HG02973 (cell line): ENCODE results near the gene STX1B.
A peak's percentile ranks its signal among the peaks of the same experiment; 100 is the strongest.

ENCODE experiments used
- ATAC-seq: cut with Tn5 transposase; IDR thresholded peaks from one replicate; pipeline ENCODE4 v1.9.1; 2021; ENCODE audit warnings: moderate library complexity; ENCODE audit not compliant: unreplicated experiment

STX1B gene

GRCh38 chr16:30996985-30997724, 13.3 kb downstream of the STX1B start:
- peak; percentile 68 for ATAC-seq

GRCh38 chr16:30996324-30996984, 14.0 kb downstream of the STX1B start:
- no peak for ATAC-seq

DNA sequence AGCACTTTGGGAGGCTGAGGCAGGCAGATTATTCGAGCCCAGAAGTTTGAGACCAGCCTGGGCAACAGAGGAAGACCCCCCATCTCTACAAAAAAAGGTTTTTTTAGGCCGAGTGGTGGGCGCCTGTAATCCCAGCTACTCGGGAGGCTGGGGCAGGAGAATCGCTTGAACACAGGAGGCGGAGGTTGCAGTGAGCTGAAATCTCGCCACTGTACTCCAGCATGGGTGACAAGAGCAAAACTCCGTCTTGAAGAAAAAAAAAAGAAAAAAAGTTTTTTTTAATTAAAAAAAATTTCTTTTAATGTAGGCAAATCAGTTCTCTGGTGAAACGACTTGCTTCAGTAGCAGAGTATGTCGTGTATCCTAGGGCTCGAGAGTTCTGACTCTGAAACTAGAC, 14.5 kb downstream of the STX1B start:
- ATAC-seq = no peak

DNA sequence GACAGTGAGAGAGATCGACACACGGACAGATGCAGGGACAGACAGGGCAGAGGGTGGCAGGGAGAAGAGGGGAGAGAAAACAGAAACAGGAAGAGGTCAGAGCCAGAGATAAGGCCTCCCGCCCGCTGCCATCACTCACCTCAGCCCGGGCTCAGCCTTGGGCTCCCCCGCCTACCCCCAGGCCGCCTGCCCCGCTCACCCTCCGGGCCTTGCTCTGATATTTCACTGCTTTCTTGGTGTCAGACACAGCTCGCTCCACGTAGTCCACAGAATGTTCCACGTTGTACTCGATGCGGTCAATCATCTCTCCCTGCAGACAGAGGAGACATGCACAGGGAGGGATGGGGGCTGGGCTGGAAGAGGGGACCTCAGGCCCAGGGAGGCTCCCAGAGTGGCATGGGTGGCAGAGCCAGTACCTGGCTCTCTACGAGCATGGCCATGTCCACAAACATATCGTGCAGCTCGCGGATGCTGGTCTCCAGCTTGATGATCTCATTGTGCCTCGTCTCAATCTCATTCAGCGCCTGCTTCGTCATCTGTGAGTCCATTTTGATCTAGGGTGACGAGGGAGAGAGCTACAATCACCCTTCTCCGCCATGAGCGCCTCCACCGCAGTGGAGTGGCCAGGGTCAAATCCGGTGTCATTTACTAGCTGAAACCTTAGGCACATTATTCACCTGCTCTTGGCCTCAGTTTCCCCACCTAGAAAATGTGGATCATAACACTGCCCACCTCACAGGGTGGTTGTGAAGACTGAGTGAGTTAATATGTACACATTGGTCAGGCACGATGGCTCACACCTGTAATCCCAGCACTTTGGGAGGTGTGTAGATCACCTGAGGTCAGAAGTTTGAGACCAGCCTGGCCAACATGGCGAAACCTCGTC, 17.3 kb downstream of the STX1B start:
- no peak for ATAC-seq

DNA sequence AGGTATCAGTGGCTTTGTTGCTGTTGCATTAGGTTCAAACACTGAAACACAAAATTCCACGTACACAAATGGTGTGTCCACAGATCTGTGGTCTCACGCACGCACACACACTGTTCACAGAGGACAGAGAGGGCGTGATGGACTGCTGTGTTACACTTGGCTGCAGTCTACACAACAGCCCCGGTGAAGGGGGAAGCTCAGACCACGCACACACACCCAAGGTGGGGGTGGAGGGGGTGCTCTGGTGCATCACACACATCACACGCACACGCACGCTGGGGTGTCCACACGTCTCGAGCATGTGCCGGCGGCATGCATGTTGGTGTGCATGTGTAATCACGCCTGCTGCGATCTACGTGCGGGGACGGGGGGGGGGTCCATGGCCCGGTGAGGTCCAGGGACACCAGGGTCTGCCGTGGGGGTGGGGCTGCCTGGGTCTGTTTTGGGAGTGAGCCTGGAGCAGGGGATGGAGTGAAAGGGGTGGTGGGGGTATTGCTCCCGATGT, 18.1 kb downstream of the STX1B start:
- ATAC-seq = no peak

DNA sequence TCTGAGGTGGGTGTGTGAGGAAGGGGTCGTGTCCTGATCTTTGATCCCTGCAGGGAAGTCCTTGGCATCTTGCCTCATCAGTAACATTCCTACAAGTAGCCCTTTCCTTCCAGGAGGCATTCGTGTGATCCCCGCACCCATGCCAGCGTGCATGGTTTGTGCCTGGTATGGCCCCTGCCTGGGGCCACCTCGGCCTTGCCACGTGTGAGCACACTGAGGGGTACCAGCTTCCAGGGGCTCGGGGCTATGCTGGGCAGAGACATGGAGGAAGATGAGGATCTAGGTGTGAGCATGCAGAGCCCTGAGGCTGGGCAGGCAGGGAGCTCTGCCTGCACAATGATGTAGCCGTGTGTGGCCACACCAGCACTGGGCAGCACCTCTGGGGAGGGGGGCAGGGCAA, 19.4 kb downstream of the STX1B start:
- ATAC-seq = no peak

DNA sequence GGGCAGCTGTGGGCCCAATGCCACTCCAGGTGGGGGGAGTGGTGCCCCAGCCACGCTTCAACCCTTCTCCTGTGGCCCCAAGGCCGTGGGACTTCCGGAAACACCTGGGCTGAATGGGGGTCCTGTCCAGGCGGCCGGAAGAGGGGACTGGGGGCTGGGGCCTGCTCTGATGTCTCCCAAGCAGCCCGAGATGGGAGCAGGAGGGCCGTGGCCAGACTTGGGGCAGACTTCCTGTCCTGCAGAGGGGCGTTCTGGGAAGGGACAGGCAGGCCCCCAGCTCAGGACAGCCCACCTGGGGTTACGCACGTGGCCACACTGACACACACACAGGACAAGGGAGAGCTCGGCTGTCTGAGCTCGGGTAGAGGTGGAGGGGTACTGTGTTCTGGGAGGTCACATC, 20.3 kb downstream of the STX1B start:
- no peak for ATAC-seq

GRCh38 chr16:30989469-30990047, 20.9 kb downstream of the STX1B start:
- ATAC-seq = no peak

- ATAC-seq = no peak
Observed at GRCh38 chr16:30987581-30988190, 22.8 kb downstream of the STX1B start.

DNA sequence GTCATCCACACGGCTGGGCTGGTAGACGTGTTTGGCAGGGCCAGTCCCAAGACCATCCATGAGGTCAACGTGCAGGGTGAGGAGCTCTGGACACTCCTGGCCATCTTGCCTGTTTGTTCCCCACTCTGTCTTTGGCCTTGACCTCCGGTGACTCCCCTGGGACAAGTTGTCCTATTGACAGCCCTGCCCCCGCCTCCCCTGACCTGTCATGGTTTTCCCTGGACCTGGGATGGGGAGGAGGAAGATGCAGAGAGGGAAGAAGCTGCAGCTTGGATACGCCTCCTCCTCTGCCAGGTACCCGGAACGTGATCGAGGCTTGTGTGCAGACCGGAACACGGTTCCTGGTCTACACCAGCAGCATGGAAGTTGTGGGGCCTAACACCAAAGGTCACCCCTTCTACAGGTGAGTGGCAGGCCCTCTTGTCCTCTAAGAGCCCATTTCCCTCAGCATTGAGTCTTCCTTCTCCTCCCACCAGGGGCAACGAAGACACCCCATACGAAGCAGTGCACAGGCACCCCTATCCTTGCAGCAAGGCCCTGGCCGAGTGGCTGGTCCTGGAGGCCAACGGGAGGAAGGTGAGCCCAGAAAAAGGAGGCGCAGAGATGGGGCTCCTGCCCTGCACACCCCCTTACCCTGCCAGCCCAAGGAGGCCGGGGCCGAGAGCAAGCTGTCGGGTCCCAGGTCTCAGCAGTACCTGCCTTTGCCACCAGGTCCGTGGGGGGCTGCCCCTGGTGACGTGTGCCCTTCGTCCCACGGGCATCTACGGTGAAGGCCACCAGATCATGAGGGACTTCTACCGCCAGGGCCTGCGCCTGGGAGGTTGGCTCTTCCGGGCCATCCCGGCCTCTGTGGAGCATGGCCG, 24.1 kb downstream of the STX1B start:
- no peak for ATAC-seq

- ATAC-seq = no peak
Observed at GRCh38 chr16:30985401-30986128, 24.9 kb downstream of the STX1B start.

DNA sequence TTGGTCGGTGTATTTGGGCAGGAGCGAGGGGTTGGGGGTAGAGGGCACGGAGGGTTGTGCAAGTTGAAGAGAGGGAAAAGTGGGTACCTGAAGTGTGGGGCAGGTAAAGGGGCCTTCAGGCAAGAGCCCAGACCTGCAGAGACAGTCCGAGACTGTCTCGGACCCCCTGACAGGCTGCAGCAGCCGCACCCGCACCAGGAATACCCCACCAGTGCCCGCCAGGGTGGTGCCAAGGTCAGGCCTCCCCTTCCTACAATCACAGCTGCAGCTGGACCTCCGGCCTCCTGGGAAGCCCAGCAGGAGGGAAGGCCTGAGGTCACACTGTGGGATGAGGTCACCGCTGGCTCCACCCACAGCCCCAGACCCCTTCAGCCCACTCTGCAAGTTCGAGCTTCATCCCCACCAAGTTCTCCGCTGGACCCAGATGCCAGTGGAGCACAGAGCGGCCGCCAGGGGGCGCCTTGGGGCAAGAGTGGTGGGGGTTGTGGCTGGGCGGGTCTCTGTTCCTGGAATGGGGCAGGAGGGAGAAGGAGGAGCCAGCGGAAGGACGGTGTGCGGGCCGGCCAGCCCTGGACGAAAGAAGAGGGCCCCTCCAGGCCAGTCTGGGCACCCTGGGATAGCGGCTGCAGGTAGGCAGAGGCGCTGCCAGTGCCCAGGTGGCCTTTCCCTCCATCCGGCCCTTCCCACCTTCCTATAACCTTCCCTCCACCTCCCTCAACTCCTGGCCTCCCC, 25.6 kb downstream of the STX1B start, which contains the start of gene HSD3B7:
HSD3B7 (plus strand) TSS at position 539 of the 732 bp plus-strand sequence. CDS start 452 bp downstream, outside the sequence.
- ATAC-seq = no peak

- no peak for ATAC-seq
Observed at GRCh38 chr16:30983898-30984610, 26.4 kb downstream of the STX1B start.

GRCh38 chr16:30983289-30983889, 27.0 kb downstream of the STX1B start:
- ATAC-seq = no peak

GRCh38 chr16:30982548-30983288, 27.7 kb downstream of the STX1B start:
- no peak for ATAC-seq

DNA sequence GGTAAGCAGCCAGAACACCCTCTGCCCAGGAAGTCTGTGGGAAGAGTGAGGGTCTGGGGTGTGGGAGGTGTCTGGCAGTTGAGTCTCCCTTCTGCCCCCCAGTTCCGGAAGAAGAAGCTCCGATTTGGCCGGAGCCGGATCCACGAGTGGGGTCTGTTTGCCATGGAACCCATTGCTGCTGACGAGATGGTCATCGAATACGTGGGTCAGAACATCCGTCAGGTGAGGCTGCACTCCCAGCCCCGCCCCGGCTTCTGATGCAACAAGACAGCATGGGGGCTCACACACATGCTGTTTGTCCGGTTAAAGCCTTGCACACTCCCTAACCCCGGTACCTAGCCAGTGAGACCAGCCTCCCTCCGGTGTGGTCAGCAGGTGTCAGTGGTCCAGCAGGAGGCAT, 29.5 kb downstream of the STX1B start:
- ATAC-seq = no peak

DNA sequence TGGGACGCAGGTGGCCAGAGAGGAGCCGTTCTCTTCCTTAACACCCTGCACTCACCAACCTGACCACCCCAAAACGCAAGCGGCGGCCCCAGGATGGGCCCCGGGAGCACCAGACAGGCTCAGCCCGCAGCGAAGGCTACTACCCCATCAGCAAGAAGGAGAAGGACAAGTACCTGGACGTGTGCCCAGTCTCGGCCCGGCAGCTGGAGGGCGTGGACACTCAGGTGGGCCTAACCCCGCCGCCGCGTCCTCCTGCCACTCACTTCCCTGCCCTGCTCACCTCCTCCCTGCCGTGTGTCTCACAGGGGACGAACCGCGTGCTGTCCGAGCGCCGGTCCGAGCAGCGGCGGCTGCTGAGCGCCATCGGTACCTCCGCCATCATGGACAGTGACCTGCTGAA, 30.0 kb downstream of the STX1B start:
- ATAC-seq = no peak
